BE2C (cell line): Measurements from ENCODE around the gene FHDC1.

Source experiments
- DNase-seq: peaks from one replicate; pipeline ENCODE4 v3.0.0-alpha.2; 2020
- H3K27me3 ChIP-seq: fragments of 250-450 bp; sonication (Bioruptor Pico); 2 replicates; pipeline ENCODE4 v1.5.1; 2020; ENCODE audit warnings: mild to moderate bottlenecking
- H3K36me3 ChIP-seq: fragments of 250-450 bp; sonication (Bioruptor Pico); 2 replicates; pipeline ENCODE4 v1.5.1; 2020; ENCODE audit warnings: mild to moderate bottlenecking
- H3K4me1 ChIP-seq: fragments of 250-450 bp; sonication (Bioruptor Pico); 2 replicates; pipeline ENCODE4 v1.5.1; 2020
- H3K4me3 ChIP-seq: 2 replicates; pipeline ENCODE4 v1.5.1; 2011; ENCODE audit warnings: low read depth, low read length
- H3K9me3 ChIP-seq: fragments of 250-450 bp; sonication (Bioruptor Pico); 2 replicates; pipeline ENCODE4 v1.5.1; 2020
- CTCF ChIP-seq: IDR thresholded peaks from 2 replicates; pipeline ENCODE4 v1.5.1; 2012; ENCODE audit warnings: mild to moderate bottlenecking, low read depth, low read length

FHDC1 gene

GRCh38 chr4:152971053-152971452, 34.9 kb downstream of the FHDC1 start:
- H3K27me3 ChIP-seq, result no peaks in the 10 kb centered on the region
- TF ChIP-seq CTCF, result no peak
- H3K36me3 ChIP-seq, result no peaks in the 10 kb centered on the region
- H3K9me3 ChIP-seq, result no peaks in the 10 kb centered on the region
- DNase-seq, result no peak
- no peaks in the 10 kb centered on the region for H3K4me1 ChIP-seq
- H3K4me3 ChIP-seq, result no peak overlapping the region

GRCh38 chr4:152972821-152973628, 36.9 kb downstream of the FHDC1 start:
- DNase-seq, result no peak
- no peaks in the 10 kb centered on the region for H3K4me1 ChIP-seq
- no peaks in the 10 kb centered on the region for H3K27me3 ChIP-seq
- no peak for TF ChIP-seq CTCF
- H3K4me3 ChIP-seq, result no peak overlapping the region
- H3K36me3 ChIP-seq, result no peaks in the 10 kb centered on the region
- no peaks in the 10 kb centered on the region for H3K9me3 ChIP-seq

- no peak for DNase-seq
- Histone ChIP-seq H3K27me3 (no peaks in the 10 kb centered on the region), H3K9me3 (no peaks in the 10 kb centered on the region), H3K36me3 (no peaks in the 10 kb centered on the region), H3K4me3 (no peak overlapping the region), H3K4me1 (no peaks in the 10 kb centered on the region)
- no peak for TF ChIP-seq CTCF
Measured at GRCh38 chr4:152973629-152974467, 37.7 kb downstream of the FHDC1 start.

- TF ChIP-seq CTCF, result no peak
- H3K9me3 ChIP-seq, result no peaks in the 10 kb centered on the region
- no peak for DNase-seq
- no peaks in the 10 kb centered on the region for H3K27me3 ChIP-seq
- no peaks in the 10 kb centered on the region for H3K4me1 ChIP-seq
- no peak overlapping the region for H3K4me3 ChIP-seq
- no peaks in the 10 kb centered on the region for H3K36me3 ChIP-seq
Measured at GRCh38 chr4:152974468-152975379, 38.6 kb downstream of the FHDC1 start.

DNA sequence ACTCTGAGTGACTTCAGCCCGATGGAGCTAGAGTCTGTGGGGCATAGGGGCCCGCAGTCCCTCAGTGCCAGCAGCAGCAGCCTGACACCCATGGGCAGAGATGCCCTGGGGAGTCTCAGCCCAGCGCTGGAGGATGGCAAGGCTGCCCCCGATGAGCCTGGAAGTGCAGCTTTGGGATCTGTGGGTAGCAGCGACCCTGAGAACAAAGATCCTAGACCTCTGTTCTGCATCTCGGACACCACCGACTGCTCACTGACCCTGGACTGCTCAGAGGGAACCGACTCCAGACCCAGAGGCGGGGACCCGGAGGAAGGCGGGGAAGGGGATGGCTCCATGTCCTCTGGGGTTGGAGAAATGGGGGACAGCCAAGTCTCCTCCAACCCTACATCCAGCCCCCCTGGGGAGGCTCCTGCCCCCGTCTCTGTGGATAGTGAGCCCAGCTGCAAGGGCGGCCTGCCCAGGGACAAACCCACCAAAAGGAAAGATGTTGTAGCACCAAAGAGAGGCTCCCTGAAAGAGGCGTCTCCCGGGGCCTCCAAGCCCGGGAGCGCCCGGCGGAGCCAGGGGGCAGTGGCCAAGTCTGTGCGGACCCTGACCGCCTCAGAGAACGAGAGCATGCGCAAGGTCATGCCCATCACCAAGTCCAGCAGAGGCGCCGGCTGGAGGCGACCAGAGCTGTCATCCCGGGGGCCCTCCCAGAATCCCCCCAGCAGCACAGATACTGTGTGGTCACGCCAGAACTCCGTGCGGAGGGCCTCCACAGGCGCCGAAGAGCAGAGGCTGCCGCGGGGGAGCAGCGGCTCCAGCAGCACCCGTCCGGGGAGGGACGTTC, 39.5 kb downstream of the FHDC1 start:
- Histone ChIP-seq H3K9me3 (no peaks in the 10 kb centered on the region), H3K36me3 (no peaks in the 10 kb centered on the region), H3K4me1 (no peaks in the 10 kb centered on the region), H3K27me3 (no peaks in the 10 kb centered on the region), H3K4me3 (no peak overlapping the region)
- TF ChIP-seq CTCF, result no peak
- no peak for DNase-seq
